Mesothelial cell of epicardium (in vitro differentiated cells): Measurements from ENCODE around the gene VN1R5. TPM values are rescaled to one million over a fixed set of nuclear protein-coding genes. Genes with fewer than 3 reads are reported as not detected.

Experiments used
- DNase-seq, 2 experiments: peaks; one replicate each; pipeline ENCODE4 v3.0.0; 2021; ENCODE audit warnings: low spot score in 2 of 2; ENCODE audit not compliant: unreplicated experiment in 2 of 2
- H3K27ac Mint-ChIP-seq: 2 replicates; pipeline ENCODE4 v1.8.0; 2021; ENCODE audit warnings: mixed read lengths
- H3K27me3 Mint-ChIP-seq: 2 replicates; pipeline ENCODE4 v1.8.0; 2021; ENCODE audit warnings: low read depth, mixed read lengths
- H3K36me3 Mint-ChIP-seq: 2 replicates; pipeline ENCODE4 v1.8.0; 2021; ENCODE audit warnings: mixed read lengths
- H3K4me1 Mint-ChIP-seq: 2 replicates; pipeline ENCODE4 v1.8.0; 2021; ENCODE audit warnings: mixed read lengths
- H3K4me3 Mint-ChIP-seq: 2 replicates; pipeline ENCODE4 v1.8.0; 2021; ENCODE audit warnings: mild to moderate bottlenecking, moderate library complexity, mixed read lengths
- H3K9me3 Mint-ChIP-seq: 2 replicates; pipeline ENCODE4 v1.8.0; 2021; ENCODE audit warnings: mixed read lengths
- total RNA-seq: library from RNA; stranded (reverse); gene quantifications from 3 replicates; pipeline ENCODE4 v1.2.1, GENCODE V29; 2021
- TF ChIP-seq, protein P1 (sequence below): fragments of 200-600 bp; sonication (generic); IDR thresholded peaks from one replicate; pipeline ENCODE4 v1.5.0; 2021; ENCODE audit warnings: antibody characterized with exemption; ENCODE audit not compliant: unreplicated experiment

Gene VN1R5
- total RNA-seq, 1 donor from 2014 or later, result not detected

DNA sequence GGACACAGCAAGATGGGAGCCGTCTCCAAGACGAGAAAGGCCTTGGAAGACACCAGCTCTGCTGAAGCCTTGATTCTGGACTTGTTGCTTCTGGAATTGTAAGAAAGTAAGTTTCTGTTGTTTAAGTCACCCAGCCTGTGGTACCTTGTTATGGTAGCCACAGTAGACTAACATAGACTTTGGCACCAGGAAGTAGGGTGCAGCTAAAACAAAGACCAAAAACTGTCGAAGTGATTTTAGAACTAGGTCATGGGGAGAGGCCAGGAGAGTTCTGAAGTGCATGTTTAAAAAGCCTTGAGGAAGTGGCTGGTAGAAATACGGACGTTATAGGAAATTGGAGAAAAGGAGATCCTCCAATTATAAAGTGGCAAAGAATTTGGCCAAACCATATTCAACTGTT is 47.3 kb downstream of the VN1R5 start:
- H3K4me3 Mint-ChIP-seq, result no peak overlapping the region
- no peak for DNase-seq

GRCh38 chr1:247304031-247304430 is 48.2 kb downstream of the VN1R5 start:
- H3K4me3 Mint-ChIP-seq, result no peak overlapping the region
- no peaks in the 10 kb centered on the region for H3K4me1 Mint-ChIP-seq
- peaks cover 67% of the 10 kb centered on the region for H3K36me3 Mint-ChIP-seq
- TF ChIP-seq, protein P1, sequence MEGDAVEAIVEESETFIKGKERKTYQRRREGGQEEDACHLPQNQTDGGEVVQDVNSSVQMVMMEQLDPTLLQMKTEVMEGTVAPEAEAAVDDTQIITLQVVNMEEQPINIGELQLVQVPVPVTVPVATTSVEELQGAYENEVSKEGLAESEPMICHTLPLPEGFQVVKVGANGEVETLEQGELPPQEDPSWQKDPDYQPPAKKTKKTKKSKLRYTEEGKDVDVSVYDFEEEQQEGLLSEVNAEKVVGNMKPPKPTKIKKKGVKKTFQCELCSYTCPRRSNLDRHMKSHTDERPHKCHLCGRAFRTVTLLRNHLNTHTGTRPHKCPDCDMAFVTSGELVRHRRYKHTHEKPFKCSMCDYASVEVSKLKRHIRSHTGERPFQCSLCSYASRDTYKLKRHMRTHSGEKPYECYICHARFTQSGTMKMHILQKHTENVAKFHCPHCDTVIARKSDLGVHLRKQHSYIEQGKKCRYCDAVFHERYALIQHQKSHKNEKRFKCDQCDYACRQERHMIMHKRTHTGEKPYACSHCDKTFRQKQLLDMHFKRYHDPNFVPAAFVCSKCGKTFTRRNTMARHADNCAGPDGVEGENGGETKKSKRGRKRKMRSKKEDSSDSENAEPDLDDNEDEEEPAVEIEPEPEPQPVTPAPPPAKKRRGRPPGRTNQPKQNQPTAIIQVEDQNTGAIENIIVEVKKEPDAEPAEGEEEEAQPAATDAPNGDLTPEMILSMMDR, result no peak
- H3K27me3 Mint-ChIP-seq, result no peaks in the 10 kb centered on the region
- no peaks in the 10 kb centered on the region for H3K9me3 Mint-ChIP-seq
- no peak for DNase-seq
- H3K27ac Mint-ChIP-seq, result no peak overlapping the region

More for the DNA sequence above, 47.3 kb downstream of the VN1R5 start:
- TF ChIP-seq, protein P1, result no peak
- Mint-ChIP-seq H3K4me1 (no peaks in the 10 kb centered on the region), H3K36me3 (peaks cover 68% of the 10 kb centered on the region), H3K27me3 (no peaks in the 10 kb centered on the region), H3K9me3 (no peaks in the 10 kb centered on the region), H3K27ac (no peak overlapping the region)

Other genes starting within 250 kb of the VN1R5 start
- gene ZNF695, start 248.0 kb upstream of the VN1R5 start, total RNA-seq, result 5.9 to 9.2 TPM (median 7.7 TPM) in 3 replicates
- gene ZNF670, start 177.3 kb upstream of the VN1R5 start, total RNA-seq, result 6.9 to 7.8 TPM (median 7.4 TPM) in 3 replicates
- gene ZNF669, start 151.7 kb upstream of the VN1R5 start, total RNA-seq, result 17.0 to 17.7 TPM (median 17.4 TPM) in 3 replicates
- gene ZNF124, start 84.1 kb upstream of the VN1R5 start, total RNA-seq, result 114 to 115 TPM (median 115 TPM) in 3 replicates
- gene ZNF496, start 75.8 kb downstream of the VN1R5 start, total RNA-seq, result 61.5 to 70.6 TPM (median 69.0 TPM) in 3 replicates
- 0.13 to 0.34 TPM (median 0.22 TPM) in 3 replicates for gene NLRP3, start 160.1 kb downstream of the VN1R5 start, total RNA-seq
- not detected in 3 replicates for gene OR2B11, start 202.0 kb downstream of the VN1R5 start, total RNA-seq